Gastrocnemius medialis (tissue), 4 donors: ENCODE results near the gene XXYLT1.

Experiments used
- POLR2A ChIP-seq, 2 donors: fragments of 450-650 bp; IDR thresholded peaks; one replicate each; pipeline ENCODE4 v1.6.1; 2017; ENCODE audit warnings: antibody characterized with exemption in 2 of 2, mild to moderate bottlenecking in 2 of 2, moderate library complexity in 2 of 2
- TF ChIP-seq, protein P1 (sequence below), 5 experiments: fragments of 450-650 bp in 3 of 5; fragments of 200-600 bp in 2 of 5; sonication (generic) in 2 of 5; IDR thresholded peaks in 4 of 5; conservative IDR thresholded peaks in 1 of 5; 1 replicate in 4 of 5; 2 replicates in 1 of 5; pipeline ENCODE4 v1.5.1; 2016 to 2019; ENCODE audit warnings: antibody characterized with exemption in 5 of 5, mild to moderate bottlenecking in 3 of 5, moderate library complexity in 3 of 5

DNA sequence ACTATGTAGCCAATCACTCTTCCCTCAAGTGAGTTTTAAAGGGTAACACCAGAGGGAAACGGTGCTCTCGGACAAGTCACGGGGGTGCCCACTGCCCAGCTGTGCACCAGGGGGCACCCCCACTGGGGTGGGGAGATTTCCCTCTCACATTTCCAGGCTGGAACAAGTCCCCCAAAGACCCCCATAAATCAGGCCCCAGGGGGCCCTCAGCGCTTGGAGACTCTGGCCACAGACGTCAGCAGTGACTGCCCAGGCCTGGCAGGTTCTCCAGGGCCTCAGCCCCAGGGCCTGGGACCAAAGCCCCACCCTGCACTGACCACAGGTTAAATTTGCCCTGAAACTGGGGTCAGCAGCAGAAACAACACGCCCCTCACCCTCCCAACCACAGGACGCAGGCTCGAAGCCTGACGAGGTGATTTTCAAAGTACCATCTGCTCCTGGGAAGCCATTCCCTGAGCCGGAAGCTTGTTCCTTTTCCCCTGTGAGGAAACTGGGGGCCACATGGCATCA is 17.0 kb downstream of the XXYLT1 start:
- TF ChIP-seq, protein P1, sequence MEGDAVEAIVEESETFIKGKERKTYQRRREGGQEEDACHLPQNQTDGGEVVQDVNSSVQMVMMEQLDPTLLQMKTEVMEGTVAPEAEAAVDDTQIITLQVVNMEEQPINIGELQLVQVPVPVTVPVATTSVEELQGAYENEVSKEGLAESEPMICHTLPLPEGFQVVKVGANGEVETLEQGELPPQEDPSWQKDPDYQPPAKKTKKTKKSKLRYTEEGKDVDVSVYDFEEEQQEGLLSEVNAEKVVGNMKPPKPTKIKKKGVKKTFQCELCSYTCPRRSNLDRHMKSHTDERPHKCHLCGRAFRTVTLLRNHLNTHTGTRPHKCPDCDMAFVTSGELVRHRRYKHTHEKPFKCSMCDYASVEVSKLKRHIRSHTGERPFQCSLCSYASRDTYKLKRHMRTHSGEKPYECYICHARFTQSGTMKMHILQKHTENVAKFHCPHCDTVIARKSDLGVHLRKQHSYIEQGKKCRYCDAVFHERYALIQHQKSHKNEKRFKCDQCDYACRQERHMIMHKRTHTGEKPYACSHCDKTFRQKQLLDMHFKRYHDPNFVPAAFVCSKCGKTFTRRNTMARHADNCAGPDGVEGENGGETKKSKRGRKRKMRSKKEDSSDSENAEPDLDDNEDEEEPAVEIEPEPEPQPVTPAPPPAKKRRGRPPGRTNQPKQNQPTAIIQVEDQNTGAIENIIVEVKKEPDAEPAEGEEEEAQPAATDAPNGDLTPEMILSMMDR (IDR thresholded peaks at IDR 0.05 in 4 of 5, conservative IDR thresholded peaks at IDR 0.05 in 1 of 5), result no peak
- no peak for TF ChIP-seq POLR2A (IDR thresholded peaks at IDR 0.05)
